ENCODE results near the gene SIRT3. TPM values are rescaled to one million over a fixed set of nuclear protein-coding genes. Genes with fewer than 3 reads are reported as not detected.

SIRT3 gene
- polyA plus RNA-seq, 1 donor (not counting 4 experiments of a cell fraction or from before 2014, with no cell fraction given), result 12.6 TPM

DNA sequence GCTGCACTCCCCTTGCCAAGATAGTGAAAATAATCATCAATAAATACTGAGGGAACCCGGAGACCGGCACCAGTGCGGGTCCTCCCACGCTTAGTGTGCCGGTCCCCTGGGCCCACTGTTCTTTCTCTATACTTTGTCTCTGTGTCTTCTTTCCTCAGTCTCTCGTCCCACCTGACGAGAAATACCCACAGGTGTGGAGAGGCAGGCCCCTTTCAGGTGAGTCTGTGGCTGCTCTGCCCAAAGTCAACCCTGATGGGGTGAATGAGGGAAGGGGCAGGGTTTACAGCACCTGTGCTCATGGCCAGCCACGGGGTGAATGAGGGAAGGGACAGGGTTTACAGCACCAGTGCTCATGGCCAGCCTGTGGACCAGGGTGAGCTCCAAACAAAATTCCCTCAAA is 33.7 kb downstream of the SIRT3 start:
- dilution Hi-C loops (cut with MboI; ENCODE audit: extremely low pct_ligation_motif_present, low sequenced_read_pairs), result no loop called here
- DNase-seq (ENCODE audit: low read depth, low spot score) (no peak), FAIRE-seq (no peak)
- H3K9ac ChIP-seq (ENCODE audit: control insufficient read depth, extremely low read depth, insufficient read depth, low read length), result no peak overlapping the region
- no peak overlapping the region for H3K4me3 ChIP-seq (ENCODE audit: control insufficient read depth in 2 of 3, extremely low read depth in 1 of 3, insufficient read depth in 2 of 3, low read depth in 1 of 3, low read length in 3 of 3)
- no peak overlapping the region for H3K4me2 ChIP-seq (ENCODE audit: control insufficient read depth, extremely low read depth, insufficient read depth, low read depth, low read length)
- peaks cover 27% of the 10 kb centered on the region in 2 experiments for H3K36me3 ChIP-seq (ENCODE audit: control insufficient read depth in 2 of 2, extremely low read depth in 1 of 2, insufficient read depth in 2 of 2, low read length in 2 of 2)
- peaks cover 2% of the 10 kb centered on the region for H3K9me1 ChIP-seq (ENCODE audit: control insufficient read depth, extremely low read depth, insufficient read depth, low read length)
- H2AFZ ChIP-seq (ENCODE audit: control insufficient read depth, low read length), result no peak overlapping the region
- peaks cover 37% of the 10 kb centered on the region for H3K79me2 ChIP-seq (ENCODE audit: control insufficient read depth, insufficient read depth, low read length)
- peaks cover 8% of the 10 kb centered on the region for H4K20me1 ChIP-seq (ENCODE audit: control insufficient read depth, extremely low read depth, insufficient read depth, low read length)
- peaks cover 8% of the 10 kb centered on the region for H3K4me1 ChIP-seq (ENCODE audit: control insufficient read depth, extremely low read depth, insufficient read depth, low read length)
- TF ChIP-seq EZH2 (IDR thresholded peaks at IDR 0.05; ENCODE audit: low read length), result no peak
- TF ChIP-seq, protein P1, sequence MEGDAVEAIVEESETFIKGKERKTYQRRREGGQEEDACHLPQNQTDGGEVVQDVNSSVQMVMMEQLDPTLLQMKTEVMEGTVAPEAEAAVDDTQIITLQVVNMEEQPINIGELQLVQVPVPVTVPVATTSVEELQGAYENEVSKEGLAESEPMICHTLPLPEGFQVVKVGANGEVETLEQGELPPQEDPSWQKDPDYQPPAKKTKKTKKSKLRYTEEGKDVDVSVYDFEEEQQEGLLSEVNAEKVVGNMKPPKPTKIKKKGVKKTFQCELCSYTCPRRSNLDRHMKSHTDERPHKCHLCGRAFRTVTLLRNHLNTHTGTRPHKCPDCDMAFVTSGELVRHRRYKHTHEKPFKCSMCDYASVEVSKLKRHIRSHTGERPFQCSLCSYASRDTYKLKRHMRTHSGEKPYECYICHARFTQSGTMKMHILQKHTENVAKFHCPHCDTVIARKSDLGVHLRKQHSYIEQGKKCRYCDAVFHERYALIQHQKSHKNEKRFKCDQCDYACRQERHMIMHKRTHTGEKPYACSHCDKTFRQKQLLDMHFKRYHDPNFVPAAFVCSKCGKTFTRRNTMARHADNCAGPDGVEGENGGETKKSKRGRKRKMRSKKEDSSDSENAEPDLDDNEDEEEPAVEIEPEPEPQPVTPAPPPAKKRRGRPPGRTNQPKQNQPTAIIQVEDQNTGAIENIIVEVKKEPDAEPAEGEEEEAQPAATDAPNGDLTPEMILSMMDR (optimal IDR thresholded peaks at IDR 0.05 in 1 of 3, IDR thresholded peaks at IDR 0.05 in 1 of 3, conservative IDR thresholded peaks at IDR 0.05 in 1 of 3; ENCODE audit: extremely low read depth in 1 of 3, insufficient read depth in 2 of 3, low read length in 3 of 3), result no peak
- no peaks in the 10 kb centered on the region for H3K27me3 ChIP-seq (ENCODE audit: control insufficient read depth, extremely low read depth, insufficient read depth, low read length)
- no peak overlapping the region for H3K27ac ChIP-seq (ENCODE audit: control insufficient read depth, insufficient read depth, low read length)
- no peaks in the 10 kb centered on the region for H3K9me3 ChIP-seq (ENCODE audit: control insufficient read depth, low read depth, low read length)

DNA sequence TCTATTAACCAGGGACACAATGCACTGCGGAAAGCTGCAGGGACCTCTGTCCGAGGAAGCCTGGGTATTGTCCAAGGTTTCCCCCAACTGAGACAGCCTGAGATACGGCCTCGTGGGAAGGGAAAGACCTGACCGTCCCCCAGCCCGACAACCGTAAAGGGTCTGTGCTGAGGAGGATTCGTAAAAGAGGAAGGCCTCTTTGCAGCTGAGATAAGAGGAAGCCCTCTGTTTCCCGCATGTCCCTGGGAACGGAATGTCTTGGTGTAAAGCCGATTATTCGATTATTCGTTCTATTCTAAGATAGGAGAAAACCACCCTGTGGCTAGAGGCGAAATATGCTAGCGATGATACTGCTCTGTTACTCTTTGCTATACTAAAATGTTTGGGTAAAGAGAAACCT is 34.2 kb downstream of the SIRT3 start:
- H3K4me2 ChIP-seq (ENCODE audit: control insufficient read depth, extremely low read depth, insufficient read depth, low read depth, low read length), result no peak overlapping the region
- H3K9me1 ChIP-seq (ENCODE audit: control insufficient read depth, extremely low read depth, insufficient read depth, low read length), result peaks cover 2% of the 10 kb centered on the region
- H2AFZ ChIP-seq (ENCODE audit: control insufficient read depth, low read length), result no peak overlapping the region
- H3K4me3 ChIP-seq (ENCODE audit: control insufficient read depth in 2 of 3, extremely low read depth in 1 of 3, insufficient read depth in 2 of 3, low read depth in 1 of 3, low read length in 3 of 3), result no peak overlapping the region
- no peak for FAIRE-seq
- peaks cover 8% of the 10 kb centered on the region for H3K4me1 ChIP-seq (ENCODE audit: control insufficient read depth, extremely low read depth, insufficient read depth, low read length)
- dilution Hi-C loops (cut with MboI; ENCODE audit: extremely low pct_ligation_motif_present, low sequenced_read_pairs), result no loop called here
- H3K79me2 ChIP-seq (ENCODE audit: control insufficient read depth, insufficient read depth, low read length), result peaks cover 36% of the 10 kb centered on the region
- peaks cover 27% of the 10 kb centered on the region in 2 experiments for H3K36me3 ChIP-seq (ENCODE audit: control insufficient read depth in 2 of 2, extremely low read depth in 1 of 2, insufficient read depth in 2 of 2, low read length in 2 of 2)
- no peaks in the 10 kb centered on the region for H3K27me3 ChIP-seq (ENCODE audit: control insufficient read depth, extremely low read depth, insufficient read depth, low read length)
- H3K9me3 ChIP-seq (ENCODE audit: control insufficient read depth, low read depth, low read length), result no peaks in the 10 kb centered on the region
- DNase-seq (ENCODE audit: low read depth, low spot score), result no peak
- H3K9ac ChIP-seq (ENCODE audit: control insufficient read depth, extremely low read depth, insufficient read depth, low read length), result no peak overlapping the region
- peaks cover 8% of the 10 kb centered on the region for H4K20me1 ChIP-seq (ENCODE audit: control insufficient read depth, extremely low read depth, insufficient read depth, low read length)
- H3K27ac ChIP-seq (ENCODE audit: control insufficient read depth, insufficient read depth, low read length), result no peak overlapping the region
- no peak for TF ChIP-seq EZH2 (IDR thresholded peaks at IDR 0.05; ENCODE audit: low read length)
- TF ChIP-seq, protein P1 (optimal IDR thresholded peaks at IDR 0.05 in 1 of 3, IDR thresholded peaks at IDR 0.05 in 1 of 3, conservative IDR thresholded peaks at IDR 0.05 in 1 of 3; ENCODE audit: extremely low read depth in 1 of 3, insufficient read depth in 2 of 3, low read length in 3 of 3), result no peak

All from keratinocyte (primary cell).